HUDEP-2 (cell line): Measurements from ENCODE around the gene C21orf58.
A peak's percentile ranks its signal among the peaks of the same experiment; 100 is the strongest.

Experiments used
- DNase-seq, 76 experiments: peaks; one replicate each; lab custom pipeline; 2025; ENCODE audit not compliant: unreplicated experiment in 76 of 76; lab: John Stamatoyannopoulos, UW

C21orf58 gene

DNA sequence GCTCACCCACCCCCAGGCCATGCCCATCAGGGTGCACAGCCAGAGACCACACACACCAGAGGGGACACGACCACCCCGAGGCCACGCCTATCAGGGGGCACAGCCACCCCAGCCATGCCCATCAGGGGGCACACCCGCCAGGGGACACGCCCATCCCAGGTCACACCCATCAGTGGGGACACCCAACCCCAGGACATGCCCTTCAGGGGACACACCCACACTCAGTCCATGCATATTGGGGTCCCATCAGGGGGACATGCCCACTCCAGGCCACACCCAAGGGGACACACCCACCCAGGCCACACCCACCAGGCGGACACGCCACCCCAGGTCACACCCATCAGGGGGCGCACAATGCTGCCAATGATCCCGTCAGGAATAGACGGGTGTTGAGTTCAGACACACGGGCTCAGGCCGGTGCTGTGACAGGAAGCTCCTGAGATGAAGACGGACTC is 59.0 kb downstream of the C21orf58 start:
- peak in 38 of 76 experiments; percentile 7 to 79 (median 43) for DNase-seq

DNA sequence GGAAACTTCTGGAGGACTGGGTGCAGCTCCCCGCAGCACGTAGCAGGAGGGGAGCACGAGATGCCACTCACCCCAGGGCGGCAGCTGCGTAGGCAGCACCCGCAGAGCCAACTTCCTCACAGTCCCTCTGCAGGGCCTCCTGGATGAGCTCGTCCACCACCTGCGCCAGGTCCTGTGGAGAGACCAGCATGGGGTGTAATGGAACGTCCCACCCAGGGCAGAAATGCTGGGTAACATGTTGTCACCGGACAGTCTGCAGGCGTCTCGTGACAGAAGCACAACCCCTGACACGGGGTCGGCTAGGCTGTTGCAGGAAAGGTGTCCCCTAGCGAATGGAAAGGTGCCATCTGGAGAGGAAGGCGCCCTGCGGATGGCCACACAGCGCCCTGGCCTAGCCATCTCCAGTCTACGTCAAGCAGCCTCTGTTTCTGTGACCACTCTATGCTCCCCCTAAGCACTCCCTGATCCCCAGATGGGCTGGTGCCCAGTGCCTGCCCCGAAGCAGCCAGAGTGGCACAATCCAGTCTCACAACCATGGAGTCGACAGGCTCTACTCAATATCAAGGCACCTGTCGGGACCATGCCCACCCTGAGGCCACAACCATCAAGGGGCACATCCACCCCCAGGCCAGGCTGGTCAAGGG is 59.5 kb downstream of the C21orf58 start:
- DNase-seq, result no peak

DNA sequence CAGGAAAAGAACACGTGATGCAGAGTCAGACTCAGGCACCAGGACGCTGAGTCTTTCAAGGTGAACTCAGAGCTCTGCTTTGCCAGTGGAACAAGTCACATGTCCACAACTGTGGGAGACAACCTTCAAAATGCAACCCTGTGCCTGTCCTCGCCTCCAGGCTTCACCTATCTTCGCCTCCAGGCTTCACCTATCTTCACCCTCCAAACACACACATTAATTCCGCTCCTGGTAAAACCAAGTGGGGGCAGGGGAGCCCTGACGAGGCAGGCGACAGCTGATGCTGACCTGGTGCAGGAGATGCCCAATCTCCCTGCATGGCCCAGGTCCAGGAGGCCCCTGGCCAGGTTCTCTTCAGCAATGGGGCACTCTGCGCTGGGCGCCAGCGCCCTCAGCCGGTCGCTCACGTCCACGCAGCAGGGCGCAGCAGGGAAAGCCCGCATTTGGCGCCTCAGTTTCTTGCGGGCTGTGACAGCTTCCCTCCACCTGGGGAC is 67.1 kb downstream of the C21orf58 start:
- no peak for DNase-seq

DNA sequence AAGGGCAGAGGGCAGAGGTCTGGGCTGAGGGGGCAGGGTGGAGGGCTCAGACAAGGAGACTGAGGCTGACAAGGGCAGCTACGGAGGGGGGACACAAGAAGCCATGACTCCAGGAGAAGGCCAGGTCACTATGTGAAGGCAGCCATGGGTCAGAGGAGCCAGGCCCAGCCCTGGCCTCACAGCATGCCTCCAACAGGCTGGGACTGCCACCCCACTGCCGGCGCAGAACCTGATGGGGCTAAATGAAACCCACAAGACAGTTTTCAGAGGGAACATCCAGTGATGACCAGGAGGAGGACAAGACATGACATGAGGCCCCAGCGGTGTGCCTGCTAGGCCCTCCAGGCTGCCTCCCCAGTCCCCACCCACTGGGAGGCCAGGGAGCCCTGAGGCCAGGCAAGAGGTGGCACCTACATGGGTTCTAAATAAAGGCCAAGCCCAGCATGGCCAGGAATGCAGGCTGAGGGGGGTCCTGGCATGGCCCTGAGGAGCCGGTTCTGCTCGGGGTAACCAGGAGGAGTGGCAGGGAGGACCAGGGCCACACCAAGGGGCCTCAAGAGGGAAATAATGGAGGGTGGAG is 67.8 kb downstream of the C21orf58 start:
- no peak for DNase-seq

DNA sequence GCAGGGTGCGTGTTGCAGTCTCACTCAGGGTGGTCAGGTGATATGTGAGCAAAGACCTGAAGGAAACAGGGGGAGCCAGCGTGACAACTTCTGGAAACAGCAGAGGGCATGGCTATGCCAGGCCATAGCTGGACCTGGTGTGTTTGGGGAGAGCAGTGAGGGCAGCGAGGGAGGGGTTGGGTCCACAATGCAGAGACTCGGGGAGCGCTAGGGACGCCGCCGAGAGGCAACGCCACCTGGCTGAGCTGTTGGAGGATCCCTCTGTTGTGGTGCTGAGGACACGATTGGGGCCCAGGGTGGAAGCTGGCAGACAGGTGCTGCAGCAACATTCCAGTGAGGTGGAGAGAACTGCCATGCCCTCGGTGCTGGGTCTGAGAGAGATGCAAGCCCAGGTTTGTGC is 68.5 kb downstream of the C21orf58 start:
- DNase-seq, result no peak

DNA sequence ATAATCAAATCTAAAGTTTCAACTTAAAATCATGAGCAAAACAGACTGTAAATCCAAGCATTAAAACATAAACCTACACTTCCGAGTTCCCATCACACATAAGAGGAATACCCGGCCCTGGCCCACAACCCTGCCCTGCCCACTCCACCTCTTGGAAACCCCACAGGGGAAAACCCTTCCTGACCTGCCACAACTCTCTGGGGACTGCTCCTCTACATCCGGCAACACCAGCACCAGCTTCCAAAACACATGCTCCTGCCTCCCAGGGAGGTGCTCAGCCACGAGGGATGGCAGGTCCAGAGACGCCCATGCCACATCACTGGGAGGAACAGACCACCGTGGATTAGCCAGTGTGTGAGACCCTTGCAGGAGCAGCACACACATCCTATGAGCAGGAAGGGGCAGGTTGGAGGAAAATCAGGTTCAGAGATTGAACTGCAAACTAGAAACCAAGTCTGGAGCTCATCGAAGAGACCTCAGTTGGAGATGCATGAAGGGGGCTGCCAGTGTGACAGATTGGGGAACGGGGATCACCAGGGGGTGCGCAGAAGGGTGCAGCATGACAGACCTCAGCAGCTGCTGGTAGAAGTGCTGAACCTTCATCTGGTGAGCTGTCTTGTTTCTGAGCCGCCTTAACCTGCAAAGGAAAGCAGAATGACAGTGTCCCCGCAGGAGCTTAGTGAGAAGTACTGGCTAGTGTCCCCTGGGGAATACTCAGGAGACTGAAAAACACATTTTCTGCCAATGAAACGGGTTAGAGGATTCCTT is 69.3 kb downstream of the C21orf58 start:
- DNase-seq, result no peak

DNA sequence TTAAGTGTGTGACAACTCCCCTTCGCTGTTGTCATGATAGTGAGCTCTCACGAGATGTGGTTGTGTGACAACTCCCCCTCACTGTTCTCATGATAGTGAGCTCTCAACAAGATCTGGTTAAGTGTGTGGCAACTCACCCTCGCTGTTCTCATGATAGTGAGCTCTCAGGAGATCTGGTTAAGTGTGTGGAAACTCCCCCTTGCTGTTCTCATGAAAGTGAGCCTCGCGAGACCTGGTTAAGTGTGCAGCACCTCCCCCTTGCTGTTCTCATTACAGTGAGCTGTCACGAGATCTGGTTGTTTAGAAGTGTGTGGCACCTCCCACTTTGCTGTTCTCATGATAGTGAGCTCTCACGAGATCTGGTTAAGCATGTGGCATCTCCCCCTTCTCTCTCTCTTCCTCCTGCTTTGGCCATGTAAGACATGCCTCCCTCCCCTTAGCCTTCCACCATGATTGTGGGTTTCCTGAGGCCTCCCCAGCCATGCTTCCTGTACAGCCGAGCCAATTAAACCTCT is 70.0 kb downstream of the C21orf58 start:
- DNase-seq, result peak in 14 of 76 experiments; percentile 11 to 62 (median 31)

DNA sequence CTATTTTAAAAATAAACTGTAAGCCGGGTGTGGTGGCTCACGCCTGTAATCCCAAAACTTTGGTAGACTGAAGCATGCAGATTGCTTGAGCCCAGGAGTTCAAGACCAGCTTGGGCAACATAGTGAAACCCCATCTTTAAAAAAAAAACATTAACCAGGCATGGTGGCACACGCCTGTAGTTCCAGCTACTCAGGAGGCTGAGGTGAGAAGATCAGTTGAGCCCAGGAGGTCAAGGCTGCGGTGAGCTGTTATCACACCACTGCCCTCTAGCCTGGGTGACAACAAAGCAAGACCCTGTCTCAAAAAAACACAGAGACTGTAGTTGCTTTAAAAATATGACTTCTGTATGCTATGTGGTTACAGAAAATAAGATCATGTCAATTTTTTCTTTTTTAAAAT is 70.8 kb downstream of the C21orf58 start:
- no peak for DNase-seq
